ENCODE measurements around the gene HSD11B1.

The HSD11B1 gene

GRCh38 chr1:209670441-209671082, 34.1 kb upstream of the HSD11B1 start:
- TF ChIP-seq POLR2AphosphoS5 (IDR thresholded peaks at IDR 0.05; ENCODE audit: low read depth, low read length), result no peak
- no peak for TF ChIP-seq TAF1 (IDR thresholded peaks at IDR 0.05; ENCODE audit: borderline replicate concordance, insufficient read depth, low read length)
- TF ChIP-seq, protein P1, sequence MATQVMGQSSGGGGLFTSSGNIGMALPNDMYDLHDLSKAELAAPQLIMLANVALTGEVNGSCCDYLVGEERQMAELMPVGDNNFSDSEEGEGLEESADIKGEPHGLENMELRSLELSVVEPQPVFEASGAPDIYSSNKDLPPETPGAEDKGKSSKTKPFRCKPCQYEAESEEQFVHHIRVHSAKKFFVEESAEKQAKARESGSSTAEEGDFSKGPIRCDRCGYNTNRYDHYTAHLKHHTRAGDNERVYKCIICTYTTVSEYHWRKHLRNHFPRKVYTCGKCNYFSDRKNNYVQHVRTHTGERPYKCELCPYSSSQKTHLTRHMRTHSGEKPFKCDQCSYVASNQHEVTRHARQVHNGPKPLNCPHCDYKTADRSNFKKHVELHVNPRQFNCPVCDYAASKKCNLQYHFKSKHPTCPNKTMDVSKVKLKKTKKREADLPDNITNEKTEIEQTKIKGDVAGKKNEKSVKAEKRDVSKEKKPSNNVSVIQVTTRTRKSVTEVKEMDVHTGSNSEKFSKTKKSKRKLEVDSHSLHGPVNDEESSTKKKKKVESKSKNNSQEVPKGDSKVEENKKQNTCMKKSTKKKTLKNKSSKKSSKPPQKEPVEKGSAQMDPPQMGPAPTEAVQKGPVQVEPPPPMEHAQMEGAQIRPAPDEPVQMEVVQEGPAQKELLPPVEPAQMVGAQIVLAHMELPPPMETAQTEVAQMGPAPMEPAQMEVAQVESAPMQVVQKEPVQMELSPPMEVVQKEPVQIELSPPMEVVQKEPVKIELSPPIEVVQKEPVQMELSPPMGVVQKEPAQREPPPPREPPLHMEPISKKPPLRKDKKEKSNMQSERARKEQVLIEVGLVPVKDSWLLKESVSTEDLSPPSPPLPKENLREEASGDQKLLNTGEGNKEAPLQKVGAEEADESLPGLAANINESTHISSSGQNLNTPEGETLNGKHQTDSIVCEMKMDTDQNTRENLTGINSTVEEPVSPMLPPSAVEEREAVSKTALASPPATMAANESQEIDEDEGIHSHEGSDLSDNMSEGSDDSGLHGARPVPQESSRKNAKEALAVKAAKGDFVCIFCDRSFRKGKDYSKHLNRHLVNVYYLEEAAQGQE (IDR thresholded peaks at IDR 0.05; ENCODE audit: insufficient read depth in 1 of 2, low read depth in 2 of 2, low read length in 2 of 2), result no peak
- TF ChIP-seq SIN3A (IDR thresholded peaks at IDR 0.05; ENCODE audit: borderline replicate concordance, insufficient read depth, low read length), result no peak
- no peak for TF ChIP-seq FOXP2 (optimal IDR thresholded peaks at IDR 0.05; ENCODE audit: borderline replicate concordance, extremely low read depth, extremely low read length, insufficient read depth)

- TF ChIP-seq POLR2AphosphoS5 (IDR thresholded peaks at IDR 0.05; ENCODE audit: low read depth, low read length) (no peak), SIN3A (IDR thresholded peaks at IDR 0.05; ENCODE audit: borderline replicate concordance, insufficient read depth, low read length) (no peak), FOXP2 (optimal IDR thresholded peaks at IDR 0.05; ENCODE audit: borderline replicate concordance, extremely low read depth, extremely low read length, insufficient read depth) (no peak)
- TF ChIP-seq, protein P1 (IDR thresholded peaks at IDR 0.05; ENCODE audit: insufficient read depth in 1 of 2, low read depth in 2 of 2, low read length in 2 of 2), result no peak
Measured at GRCh38 chr1:209672705-209673630, 31.7 kb upstream of the HSD11B1 start.

DNA sequence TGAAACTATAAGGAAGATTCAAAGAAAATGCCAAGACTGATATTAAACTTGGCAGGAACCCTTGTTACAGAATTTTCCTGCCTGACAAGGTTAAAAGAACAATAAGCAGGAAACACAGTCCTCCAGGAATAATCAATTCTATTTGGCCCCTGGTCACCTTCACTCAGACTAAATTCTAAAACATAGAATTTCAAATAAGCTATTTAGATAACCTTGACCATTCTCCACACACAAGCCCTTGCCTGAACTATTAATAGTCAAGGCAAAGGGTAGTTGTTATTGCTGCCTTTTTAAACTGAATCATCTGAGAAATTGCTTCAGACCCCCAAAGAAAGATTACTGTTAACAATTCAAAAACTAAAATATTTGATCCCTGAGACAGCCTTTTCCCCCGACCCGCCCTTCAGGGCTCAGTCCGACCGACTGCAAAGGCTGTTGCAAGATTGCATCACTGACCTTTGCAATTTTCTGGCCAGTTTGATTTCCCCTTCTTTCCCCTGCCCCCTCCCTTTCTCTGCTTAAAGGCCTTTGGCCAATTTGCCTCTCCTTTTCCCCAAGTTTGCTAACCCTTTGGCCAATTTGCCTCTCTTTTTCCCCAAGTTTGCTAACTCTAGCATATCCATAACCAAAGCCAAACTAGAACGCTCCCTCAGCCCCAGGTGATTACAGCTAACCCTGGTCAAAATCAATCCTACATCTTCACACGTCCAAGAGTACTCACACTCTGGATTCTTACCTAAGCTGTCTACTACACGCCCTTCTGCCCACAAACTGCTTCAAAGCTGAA, 30.8 kb upstream of the HSD11B1 start:
- TF ChIP-seq POLR2AphosphoS5 (IDR thresholded peaks at IDR 0.05; ENCODE audit: low read depth, low read length), result no peak
- TF ChIP-seq, protein P1 (IDR thresholded peaks at IDR 0.05; ENCODE audit: insufficient read depth in 1 of 2, low read depth in 2 of 2, low read length in 2 of 2), result no peak
- TF ChIP-seq SIN3A (IDR thresholded peaks at IDR 0.05; ENCODE audit: borderline replicate concordance, insufficient read depth, low read length), result no peak
- TF ChIP-seq FOXP2 (optimal IDR thresholded peaks at IDR 0.05; ENCODE audit: borderline replicate concordance, extremely low read depth, extremely low read length, insufficient read depth), result no peak
- no peak for TF ChIP-seq TAF1 (IDR thresholded peaks at IDR 0.05; ENCODE audit: borderline replicate concordance, insufficient read depth, low read length)

GRCh38 chr1:209674957-209675564, 29.6 kb upstream of the HSD11B1 start, which contains the start of gene G0S2:
Gene G0S2 (plus strand): TSS chr1:209675412. CDS start chr1:209675685, 273 bp downstream.
- TF ChIP-seq SIN3A (IDR thresholded peaks at IDR 0.05; ENCODE audit: borderline replicate concordance, insufficient read depth, low read length) (no peak), FOXP2 (optimal IDR thresholded peaks at IDR 0.05; ENCODE audit: borderline replicate concordance, extremely low read depth, extremely low read length, insufficient read depth) (no peak), POLR2AphosphoS5 (IDR thresholded peaks at IDR 0.05; ENCODE audit: low read depth, low read length) (no peak), TAF1 (IDR thresholded peaks at IDR 0.05; ENCODE audit: borderline replicate concordance, insufficient read depth, low read length) (no peak)
- TF ChIP-seq, protein P1 (IDR thresholded peaks at IDR 0.05; ENCODE audit: insufficient read depth in 1 of 2, low read depth in 2 of 2, low read length in 2 of 2), result no peak
